NCI-H2227 (cell line): ENCODE data around the gene LBR.
"Not testable (repeated sequence)": the region's sequence is repeated elsewhere in the genome, so short reads cannot be mapped to it uniquely, and the experiment has no call there.

Source experiments
- DNase-seq: peaks from one replicate; lab custom pipeline; 2025; ENCODE audit not compliant: unreplicated experiment; lab: John Stamatoyannopoulos, UW

The LBR gene

DNA sequence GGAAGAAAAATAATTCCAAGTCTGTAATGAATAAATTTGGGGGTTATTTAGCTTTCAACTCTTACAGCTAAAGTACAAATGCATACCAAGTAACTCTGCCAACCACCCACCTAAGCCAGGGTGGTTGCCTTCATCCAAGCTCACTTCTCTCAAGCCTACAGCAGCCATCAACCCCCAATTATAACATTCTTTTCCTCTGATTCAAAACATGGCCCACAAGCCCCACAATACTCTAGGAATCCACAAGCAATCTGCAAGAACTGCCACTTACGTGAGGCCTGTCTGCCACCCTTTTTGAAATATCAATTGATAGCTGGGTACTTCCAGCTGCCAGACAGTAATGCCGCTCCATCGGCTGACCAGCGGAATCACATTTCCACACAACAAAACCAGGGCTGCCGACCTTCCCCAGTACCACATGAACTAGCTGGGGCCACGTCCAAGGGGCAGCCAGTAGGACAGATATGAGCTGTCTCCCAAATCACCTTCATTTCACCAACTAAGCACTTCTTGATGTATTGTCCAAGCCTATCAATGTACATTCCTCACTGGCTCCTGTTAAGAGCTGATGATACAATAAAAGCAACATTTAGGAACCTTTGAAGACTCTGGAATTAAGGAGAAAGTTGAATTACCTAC lies 3.2 kb downstream of the LBR start:
- DNase-seq = peak; percentile 43

DNA sequence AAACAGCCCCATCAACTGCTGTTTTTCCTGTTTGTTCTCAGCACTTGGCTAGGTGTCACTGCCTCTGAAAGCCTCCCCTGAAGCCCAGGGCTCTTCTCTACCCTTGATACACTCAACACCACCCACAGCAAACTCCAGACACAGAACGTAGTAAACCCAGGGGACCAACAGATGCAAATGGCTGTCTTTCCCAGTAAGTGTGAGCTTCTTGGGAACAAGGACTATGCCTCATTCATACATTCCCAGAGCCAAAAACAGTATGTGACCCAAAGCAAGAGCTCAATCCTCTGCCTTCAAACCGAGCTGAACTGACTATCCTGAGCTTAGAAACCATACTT lies 4.4 kb downstream of the LBR start:
- DNase-seq = no peak

DNA sequence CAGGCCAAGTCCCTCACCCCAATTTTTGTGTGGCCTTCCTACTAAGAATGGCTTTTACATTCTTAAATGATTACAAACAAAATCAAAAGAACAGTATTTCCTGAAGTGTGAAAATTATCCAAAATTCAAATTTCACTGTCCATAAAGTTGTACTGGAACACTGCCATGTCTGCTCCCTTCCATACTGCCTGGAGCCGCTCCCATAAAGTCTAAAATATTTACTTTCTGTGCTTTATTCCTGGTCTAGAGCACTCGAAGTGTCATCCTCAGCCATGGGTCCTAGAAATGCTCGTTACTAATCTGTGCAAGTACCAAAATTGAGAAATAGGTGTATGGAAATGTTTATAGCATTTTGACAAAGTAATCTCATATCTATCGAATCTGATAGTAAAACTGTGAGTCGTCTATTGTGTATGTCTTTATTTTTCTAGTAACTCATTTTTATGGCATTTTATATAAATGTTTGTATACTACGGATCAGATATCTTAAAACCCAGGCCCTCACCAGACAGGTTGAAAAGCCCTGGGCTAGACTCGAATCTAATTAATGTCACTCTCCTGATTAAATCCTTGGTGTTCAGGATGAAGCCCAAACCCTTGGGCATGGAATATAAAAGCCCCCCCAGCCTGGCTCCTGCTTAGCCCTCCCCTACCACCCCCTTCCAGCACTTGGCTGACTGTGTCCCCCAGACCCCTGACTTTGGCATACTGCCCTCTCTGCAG lies 4.9 kb downstream of the LBR start:
- DNase-seq = no peak

DNA sequence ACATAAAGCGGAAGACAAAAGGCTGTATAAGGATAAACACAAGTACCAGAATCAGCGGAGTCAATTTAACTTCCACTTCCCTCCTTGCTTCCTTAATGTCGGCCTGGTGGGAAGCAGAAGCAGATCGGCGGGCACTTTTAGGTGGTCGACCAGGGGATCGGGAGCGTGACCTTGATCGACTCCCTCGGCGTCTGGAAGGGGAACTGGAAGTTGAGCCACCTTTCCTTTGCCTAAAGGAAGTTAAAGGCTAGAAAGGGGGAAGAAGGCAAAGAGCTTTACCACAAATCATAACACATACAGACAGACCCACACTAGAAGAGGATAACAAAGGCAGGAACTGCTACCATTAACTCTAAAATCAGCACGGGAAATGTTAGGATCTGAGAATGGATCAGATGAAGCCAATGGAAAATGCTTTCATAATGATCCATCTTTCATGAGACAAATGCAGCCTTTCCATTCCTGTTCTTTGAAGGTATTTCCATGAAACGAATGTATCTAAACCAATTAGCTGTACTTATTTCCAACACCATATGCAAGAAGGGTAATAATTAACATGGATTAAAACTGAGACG lies 5.7 kb downstream of the LBR start:
- DNase-seq = no peak

DNA sequence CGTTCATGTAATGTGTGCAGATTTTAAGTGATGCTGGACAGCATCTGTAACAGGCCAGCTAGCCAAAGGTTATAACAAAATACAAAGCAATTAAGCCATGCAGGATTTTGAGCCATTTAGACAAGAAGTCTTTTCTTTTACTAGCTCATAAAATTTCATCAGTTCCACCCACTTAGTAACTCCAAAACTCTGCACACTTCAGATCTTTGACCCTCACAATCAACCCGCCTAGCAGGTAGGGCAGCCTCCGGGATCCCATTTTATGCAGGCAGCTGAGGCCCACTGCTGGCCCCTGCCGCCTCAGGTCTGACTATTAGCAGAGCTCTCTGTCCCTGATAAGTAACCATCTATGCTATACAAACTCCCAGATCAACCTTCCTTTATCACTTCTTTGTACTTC lies 9.2 kb downstream of the LBR start:
- no peak for DNase-seq

DNA sequence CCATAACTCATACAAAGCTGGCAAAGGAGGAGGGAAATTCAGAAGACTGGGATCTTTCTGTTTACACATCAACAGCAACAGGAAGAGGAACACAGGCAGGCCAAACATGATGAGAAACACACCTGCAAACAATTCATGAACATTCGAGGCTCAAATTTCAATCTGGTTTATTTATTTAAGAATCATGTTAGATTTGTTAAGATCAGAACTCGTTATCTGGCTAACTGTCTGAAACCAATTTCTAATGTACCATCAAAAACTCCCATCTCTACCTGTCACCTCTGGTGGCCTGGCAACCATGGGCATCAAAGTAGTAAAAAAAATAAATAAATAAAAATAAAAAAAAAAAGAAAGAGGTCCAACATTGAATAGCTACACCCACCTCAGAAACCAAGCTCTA lies 9.8 kb downstream of the LBR start:
- no peak for DNase-seq

DNA sequence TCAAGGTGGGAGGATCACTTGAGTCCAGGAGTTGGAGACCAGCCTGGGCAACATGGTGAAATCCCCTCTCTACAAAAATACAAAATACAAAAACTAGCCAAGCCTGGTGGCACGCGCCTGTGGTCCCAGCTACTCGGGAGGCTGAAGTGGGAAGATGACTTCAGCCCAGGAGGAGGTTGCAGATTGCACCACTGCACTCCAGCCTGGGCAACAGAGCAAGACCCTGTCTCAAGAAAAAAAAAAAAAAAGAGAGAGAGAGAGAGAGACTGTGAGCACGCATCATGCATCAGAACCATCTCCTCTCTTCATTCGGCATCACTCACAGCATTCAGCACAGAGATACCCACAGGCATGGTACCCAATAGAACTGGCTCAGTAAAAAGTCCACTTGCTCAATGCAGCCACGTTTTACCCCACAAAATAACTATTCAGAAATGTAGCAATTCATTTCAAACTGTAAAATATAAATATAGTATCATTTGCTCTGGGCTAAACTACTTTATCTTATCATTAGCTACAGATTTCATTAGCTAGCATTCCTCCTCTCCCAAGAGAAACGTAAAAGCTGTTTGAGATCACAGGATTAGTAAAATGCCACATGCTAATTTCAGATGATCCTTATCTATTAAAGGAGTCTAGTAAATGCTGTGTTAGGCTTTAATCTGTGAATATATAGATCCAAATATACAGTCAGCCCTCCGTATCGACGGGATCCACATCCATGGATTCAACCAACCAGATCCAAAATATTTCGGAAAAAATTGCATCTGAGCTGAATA lies 11.7 kb downstream of the LBR start:
- no peak for DNase-seq

DNA sequence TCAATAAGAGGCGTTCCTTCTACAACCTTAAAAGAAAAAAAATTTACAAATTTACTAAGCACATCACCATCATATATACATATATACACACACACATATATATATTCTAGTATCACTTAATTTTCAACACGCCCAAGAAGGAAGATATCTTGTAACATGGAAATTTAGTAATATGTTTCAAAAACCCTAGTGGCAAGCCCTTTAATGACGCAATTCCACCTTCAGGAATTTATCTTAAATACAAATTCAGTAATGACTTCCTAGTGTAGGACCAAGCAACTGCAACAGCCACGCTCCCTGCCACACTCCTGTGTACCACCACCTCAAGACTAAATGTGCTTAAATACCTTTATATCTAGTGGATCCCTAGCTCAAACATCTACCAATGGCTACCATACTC lies 12.5 kb downstream of the LBR start:
- no peak for DNase-seq

DNA sequence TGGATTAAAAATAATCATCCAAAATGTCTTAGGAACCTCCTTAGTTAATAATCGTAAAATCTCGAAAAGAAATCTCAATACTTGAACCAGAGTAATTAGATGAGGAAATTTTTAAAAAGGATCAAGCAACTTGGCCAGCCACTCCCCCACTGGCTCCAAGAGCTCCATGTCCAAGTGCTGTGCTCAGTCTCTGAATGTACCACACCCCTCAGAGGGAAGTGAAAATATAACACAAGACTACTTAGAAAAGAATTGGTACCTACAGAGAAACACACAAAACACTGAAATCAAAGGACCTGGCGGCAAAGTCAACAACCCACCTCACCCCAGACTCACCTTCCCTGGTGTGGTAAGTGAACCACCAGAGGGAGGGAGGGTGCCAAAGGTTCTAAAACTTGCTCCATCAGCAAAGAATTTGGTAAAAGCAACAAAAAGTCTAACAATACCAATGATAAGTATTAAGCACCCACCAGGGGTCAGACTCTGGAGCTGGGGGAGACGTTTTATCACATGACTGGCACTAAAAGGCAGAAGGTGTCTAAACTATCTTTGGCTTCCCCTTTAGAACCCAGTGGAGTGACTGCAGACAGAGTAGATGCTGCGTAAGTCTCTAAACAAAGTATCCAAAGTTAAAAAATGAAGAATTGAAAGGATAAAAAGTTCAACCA lies 14.0 kb downstream of the LBR start:
- DNase-seq = no peak

DNA sequence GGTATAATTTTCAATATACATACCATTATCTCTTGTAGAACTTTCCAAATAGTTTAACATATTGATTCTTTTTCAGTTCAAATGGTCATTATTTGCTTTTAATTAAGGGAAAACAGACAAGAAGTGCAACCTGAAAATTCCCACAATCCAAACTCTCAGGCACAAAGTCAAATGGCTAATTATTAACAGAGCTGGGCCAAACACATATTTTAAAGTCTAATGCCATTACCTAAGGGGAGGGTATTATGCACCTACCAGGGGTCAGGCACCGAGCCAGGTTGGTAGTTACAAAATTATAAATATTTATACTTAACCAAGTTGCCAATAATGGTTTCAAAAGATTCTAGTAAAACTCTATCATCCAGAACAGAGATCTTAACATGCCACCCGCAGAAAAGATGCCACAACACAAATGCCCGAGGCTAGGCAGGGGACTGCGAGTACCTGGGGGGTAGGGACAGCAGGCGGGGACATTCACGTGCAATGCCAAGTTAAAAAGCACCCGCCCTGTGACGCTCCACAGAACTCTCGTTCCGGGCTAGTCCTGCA lies 15.0 kb downstream of the LBR start:
- no peak for DNase-seq

DNA sequence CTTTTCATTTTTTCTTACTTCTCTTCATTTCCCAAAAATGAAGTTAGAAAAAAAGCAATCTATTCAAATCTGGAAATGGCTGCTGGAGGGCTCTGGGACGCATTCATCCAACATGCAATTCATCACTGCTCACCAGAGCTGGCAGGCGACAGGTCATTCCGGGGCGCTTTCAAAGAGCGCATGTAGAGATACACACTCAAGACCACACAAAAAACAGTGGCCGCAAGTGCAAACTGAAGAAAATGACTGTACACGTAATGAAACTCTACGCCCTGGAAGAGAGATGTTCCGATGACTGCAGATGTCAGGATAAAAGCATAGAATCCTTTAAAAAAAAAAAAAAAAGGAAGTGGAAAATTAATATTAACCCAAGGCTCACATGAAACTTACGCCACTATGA lies 15.5 kb downstream of the LBR start:
- DNase-seq = no peak

DNA sequence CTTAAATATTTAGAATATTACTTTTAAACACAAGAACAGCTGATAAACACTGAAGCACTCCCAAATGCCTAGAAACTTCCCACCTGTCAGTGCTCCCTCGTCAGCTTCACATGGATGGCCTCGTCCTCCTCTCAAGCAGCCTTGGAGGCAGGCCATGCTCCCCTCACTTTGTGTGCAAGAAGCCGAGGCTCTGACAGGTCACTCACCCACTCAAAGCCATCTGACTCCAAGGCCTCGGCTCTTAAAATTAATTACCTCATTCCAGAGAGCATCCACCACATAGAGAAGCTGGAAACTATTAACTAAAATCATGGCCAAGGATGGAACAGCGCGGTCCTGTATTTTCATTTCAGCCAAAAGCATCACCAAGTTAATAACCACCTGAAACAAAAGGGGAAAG lies 17.8 kb downstream of the LBR start:
- DNase-seq = no peak

DNA sequence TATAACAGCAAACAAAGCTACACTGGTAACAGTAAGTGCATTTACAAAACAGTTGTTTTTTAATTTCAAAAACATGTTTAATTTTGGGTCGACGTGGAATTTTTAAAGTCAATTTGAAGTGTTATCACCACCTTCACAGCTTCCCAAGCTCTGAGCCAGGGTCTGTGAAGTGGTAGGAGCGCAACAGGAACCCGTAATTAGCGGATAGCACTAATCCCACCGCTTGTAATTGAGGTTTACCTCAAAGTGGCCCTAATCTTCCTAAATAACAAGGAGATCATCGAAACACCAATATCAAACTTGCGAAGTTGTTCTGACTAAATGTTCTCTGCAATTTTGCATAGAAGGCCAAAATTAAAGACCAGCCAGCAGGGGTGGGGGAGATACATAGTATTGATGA lies 18.8 kb downstream of the LBR start:
- no peak for DNase-seq

DNA sequence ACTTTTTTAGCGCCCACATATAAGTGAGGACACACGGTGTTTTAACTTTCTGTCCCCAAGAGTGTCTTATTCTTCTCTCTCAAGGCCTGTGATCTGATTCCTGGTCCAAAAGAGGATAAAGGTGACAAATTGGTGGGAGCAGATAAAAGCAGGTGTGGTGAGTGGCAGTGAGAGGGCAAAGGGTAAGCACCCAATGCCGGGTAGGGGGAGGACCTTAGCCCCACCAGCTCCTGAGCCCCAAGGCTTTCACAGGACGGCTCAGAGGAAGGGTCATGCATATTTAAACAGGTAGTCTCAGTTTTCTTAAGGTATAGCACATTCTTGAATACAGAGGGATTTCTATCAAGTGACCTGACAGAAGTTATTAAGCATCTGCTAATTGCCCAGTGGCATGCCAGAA lies 19.6 kb downstream of the LBR start:
- DNase-seq = no peak

DNA sequence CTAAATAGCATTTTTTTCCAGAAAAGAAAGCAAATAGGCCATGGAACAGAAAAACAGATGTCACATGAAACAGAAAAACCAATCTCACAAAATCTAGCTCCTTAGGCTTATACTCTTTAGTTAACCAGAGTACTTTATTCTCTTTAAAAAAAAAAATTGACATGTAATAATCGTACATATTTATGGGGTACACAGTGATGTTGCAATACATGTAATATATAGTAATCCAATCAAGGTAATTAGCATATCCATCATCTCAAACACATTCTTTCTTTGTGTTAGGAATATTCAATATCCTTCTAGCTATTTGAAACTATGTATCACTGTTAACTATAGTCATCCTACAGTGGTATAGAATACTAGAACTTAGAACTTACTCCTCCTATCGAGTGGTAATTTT lies 20.1 kb downstream of the LBR start:
- DNase-seq = no peak

DNA sequence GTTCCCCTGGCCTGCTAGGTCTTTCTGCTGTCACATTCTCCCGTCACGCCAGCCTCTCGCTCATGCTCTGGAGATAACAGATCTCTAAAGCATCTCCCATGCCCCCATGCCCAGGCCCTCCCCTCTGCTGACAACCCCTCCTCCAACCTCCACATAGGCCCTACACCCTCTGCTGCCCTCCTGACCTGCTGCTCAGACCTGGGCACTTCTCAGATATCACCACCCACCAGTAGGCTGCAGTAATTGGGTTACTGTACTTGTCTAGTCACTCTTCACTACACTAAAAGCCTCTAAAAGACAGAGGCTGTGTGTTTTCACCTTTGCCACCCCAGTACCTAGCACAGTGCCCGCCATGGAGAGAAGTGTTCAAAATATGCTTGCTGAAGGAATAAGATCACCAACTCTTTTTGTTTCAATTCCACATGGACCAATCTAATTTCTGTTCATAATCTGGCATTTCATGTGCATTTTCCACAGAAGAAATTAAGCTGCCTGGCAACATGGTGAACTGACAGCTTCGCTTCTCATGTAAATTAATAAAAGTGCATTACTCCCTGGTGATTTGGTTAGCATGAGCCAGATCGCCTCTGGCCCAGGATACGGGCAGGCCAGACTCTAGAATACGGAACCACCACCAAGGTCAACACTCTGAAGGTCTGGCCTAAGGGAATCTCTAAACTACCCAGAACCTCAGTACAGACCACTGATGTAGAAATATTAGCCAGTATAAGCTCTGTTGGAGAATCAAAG lies 20.7 kb downstream of the LBR start:
- no peak for DNase-seq

DNA sequence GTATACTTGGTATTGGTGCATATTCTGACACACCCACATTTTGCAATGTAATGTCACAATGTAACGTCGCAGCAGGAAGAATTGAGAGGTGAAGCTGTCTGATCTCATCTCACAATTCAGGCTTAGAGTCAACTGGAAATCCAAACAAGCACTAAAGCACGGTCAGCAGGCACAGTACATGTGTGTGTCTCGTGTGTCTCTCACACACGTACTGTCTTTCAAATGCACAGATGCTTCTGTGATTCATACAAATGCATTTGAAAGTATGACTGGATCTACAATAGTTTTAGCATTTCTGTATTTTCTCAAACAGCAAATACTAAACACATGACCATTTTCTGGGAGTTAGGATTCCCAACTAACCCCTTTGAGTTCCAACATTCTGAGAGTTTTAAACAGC lies 26.9 kb downstream of the LBR start:
- DNase-seq = no peak

DNA sequence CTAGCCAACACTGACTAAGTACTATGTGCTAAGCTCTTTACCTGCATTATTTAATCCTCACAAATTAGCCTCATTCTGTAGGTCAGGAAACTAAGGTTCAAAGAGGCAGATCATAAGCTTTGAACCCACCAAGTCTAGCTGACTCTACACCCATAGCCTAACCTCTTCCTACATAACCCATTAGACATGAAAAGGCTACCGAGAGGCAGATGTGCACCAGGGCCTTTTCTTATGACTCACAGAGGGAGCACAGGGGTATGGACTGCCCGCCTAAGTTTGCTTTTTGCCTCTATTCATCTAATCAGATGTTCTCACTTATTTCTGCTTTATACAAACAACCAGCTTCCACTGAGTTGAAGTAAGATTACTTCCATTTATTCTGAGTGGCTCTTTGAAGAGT lies 31.5 kb downstream of the LBR start:
- no peak for DNase-seq

DNA sequence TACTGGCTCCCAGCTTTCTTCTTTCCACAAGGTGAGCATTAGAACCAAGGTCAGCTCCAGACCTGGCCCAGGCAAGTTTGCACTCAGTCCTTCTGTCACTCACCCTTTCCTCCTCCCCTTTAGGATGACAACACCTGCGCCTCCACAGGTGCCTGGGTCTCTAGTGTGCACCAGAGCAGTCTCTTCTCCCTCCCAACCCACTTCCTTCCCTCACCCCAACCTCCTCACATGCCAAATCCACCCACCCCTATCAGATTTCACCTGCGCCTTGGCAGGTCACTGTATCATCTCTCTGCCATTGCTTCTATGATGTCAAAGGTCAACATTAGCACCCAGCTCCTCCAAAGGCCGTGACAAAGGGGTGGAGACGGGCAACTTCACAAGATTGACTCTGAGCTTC lies 38.0 kb downstream of the LBR start:
- no peak for DNase-seq

DNA sequence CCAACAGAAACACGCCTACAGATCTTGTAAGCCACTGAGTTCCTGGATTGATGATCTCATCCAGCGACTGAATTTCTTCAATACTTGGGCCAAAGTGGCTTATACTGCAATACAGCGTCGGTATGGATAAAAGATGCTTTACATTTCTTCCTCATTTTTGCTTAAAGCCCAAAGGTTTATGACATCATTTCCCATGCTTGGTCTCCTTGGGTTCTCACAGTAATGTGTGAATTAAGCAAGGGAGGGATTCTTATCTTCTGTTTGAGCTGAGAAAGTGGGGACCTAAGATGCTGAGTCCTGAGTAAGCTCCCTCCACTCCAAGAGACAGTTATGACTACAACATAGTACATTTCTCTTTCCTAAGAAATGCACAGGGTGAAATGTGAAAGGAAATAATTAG lies 39.5 kb downstream of the LBR start:
- DNase-seq = no peak

DNA sequence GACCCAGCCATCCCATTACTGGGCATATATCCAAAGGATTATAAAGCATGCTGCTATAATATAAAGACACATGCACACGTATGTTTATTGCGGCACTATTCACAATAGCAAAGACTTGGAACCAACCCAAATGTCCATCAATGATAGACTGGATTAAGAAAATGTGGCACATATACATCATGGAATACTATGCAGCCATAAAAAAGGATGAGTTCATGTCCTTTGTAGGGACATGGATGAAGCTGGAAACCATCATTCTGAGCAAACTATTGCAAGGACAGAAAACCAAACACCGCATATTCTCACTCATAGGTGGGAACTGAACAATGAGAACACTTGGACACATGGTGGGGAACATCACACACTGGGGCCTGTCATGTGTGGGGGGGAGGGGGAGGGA lies 41.0 kb downstream of the LBR start:
- not testable (repeated sequence) for DNase-seq
